NK-92 (cell line): ENCODE results near the gene IMMP2L.
"Not testable (repeated sequence)": the region's sequence is repeated elsewhere in the genome, so short reads cannot be mapped to it uniquely, and the experiment has no call there.

Experiments
- DNase-seq: peaks from one replicate; lab custom pipeline; 2025; ENCODE audit not compliant: unreplicated experiment; lab: John Stamatoyannopoulos, UW

IMMP2L gene

GRCh38 chr7:111270794-111271193 is 291.5 kb downstream of the IMMP2L start:
- not testable (repeated sequence) for DNase-seq

DNA sequence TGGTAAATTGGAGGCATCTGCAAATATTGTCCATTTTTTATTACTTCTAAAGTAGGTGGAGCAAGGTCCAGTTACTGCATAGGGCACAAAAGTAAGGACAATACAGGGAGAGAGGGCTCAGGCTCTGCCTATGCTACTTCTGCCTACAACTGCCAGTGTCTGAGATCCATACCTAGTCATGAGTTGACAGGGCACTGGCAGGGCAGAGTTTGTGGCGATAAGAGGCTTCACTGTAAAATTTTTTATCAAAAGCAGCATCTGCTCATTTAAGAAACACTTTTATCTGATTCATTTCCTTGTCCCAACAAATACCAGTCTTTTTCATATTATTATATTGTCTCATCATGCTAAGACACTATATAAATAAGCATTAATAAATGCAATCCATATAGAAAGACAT is 293.4 kb downstream of the IMMP2L start:
- DNase-seq = no peak

DNA sequence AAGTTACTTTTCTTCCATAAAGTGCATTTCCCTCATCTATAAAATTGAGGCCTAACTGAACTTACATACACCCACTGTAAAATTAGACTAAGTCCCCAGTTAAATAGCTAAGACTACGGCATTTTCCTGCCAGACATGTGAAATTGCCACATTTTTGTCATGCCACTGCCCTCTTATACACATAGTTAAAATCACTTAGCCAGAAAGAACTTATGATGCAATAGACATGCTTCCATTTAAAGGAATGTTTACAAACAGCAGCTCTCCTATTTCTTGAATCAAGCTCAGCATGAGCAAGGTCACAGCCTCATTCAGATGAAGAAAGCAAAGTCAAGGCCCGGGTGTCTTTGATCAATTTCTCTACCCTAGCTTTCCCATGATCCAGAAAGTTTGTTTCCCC is 295.7 kb downstream of the IMMP2L start:
- DNase-seq = no peak

DNA sequence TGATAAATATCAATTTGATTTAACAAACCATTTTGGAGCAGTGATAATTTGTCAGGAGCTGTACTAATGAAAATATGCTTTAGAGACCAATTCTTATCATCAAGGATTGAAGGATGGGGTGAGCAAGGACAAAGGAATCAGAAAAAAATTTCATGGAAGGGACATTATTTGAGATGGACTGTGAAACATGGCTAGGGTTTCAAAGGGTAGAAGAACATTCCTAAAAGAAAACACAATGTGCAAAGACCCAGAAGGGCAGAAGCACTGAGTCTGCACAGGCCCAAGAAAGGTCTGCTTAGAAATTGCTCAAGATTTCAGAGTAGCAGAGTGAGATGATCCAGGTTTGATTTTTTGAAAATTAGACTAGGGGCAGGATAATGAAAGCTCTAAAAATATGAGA is 296.9 kb downstream of the IMMP2L start:
- no peak for DNase-seq

- no peak for DNase-seq
Measured at GRCh38 chr7:111264981-111265380, 297.3 kb downstream of the IMMP2L start.

- DNase-seq = no peak
Measured at GRCh38 chr7:111264111-111264868, 298.0 kb downstream of the IMMP2L start.

- DNase-seq = no peak
Measured at GRCh38 chr7:111262293-111263116, 299.8 kb downstream of the IMMP2L start.

DNA sequence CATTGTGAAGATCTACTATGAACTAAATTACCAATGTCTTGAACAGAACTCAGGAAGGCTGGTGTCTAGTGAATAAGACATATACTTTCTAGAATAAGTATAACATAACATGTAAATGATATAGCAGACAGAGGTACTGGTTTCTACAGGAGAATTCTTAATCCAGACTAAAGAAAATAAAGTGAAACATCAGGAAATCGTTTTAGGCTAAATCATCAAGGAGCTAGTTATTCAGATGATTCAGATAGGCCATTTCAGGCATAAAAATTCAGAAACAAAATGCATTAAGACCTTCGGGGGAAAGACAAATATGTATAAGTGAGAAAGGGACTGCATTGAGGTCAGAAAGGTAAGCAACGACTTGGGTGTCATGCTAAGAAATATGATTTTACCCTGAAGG is 300.8 kb downstream of the IMMP2L start:
- no peak for DNase-seq

- DNase-seq = no peak
Measured at GRCh38 chr7:111259991-111260390, 302.3 kb downstream of the IMMP2L start.

DNA sequence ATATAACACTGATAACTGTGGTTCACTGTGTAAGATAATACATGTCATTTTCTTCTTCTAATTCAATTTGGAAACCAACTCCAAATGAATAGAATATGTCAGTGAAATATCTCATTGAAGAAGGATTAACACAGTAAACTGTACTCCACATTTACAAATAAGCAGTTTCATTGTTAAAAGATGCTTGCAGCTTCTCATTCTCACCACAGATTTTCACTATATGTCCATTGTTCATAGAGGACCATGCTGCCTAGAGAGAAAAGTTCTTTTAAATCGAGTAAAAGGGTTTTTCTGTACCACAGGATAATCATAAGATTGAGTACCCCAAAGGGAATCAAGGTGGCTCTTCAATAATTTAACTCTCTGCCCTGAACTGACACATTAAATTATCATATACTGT is 305.9 kb downstream of the IMMP2L start:
- DNase-seq = no peak

DNA sequence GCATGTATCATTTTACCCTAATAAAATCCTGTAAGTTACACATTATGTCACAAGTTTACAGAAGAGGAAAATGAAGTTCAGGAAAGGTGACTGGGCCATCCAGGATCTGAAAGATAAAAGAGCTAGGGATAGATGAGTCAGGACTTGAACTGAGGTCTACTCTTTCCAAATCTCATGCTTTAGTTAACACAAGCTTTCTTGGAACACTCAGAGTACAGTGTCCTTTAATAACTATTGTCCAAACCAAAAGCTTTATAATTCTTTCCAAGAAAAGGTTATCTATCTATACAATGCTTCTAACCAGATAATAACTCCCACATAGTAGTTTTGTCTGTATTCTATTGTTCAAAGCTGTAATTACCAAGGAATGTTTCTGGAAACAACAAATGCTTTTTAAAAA is 306.7 kb downstream of the IMMP2L start:
- no peak for DNase-seq

GRCh38 chr7:111251365-111251764 is 310.9 kb downstream of the IMMP2L start:
- DNase-seq = not testable (repeated sequence)

DNA sequence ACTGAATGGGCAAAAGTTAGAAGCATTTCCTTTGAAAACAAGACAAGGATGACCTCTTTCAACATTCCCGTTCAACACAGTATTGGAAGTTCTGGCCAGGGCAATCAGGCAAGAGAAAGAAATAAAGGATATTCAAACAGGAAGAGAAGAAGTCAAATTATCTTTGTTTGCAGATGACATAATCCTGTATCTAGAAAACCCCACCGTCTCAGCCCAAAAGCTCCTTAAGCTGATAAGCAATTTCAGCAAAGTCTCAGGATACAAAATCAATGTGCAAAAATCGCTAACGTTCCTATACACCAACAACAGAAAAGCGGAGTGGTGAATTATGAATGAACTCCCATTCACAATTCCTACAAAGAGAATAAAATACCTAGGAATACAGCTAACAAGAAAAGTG is 312.5 kb downstream of the IMMP2L start:
- not testable (repeated sequence) for DNase-seq

DNA sequence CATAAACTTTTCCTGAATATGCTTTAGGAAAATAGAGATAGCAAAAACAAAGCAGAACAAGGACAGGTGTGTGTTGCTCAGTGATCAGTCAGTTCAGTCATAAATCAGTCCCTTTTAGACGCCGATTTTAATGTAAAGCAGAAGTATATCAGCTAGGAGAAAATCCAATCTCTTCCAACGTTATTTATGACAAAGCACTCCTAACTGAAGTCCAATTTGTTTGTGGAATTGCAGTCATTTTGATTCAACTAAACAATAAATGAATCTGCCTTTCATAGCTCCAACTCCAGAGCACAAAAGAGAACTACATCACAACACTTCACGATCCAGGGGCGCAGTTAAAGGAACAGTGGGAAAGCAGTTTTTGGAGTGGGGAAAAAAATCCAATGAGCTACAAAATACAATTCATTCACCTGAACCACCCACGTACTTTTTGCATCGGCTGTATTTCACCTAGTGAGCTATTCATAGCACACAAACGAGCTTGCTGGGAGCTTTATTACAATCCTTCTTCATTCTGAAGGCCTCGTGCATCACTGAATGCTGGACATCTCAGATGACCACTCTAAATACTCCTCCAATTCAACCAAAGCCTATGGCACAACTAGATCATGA is 320.0 kb downstream of the IMMP2L start:
- DNase-seq = no peak

- no peak for DNase-seq
Measured at GRCh38 chr7:111240371-111240770, 321.9 kb downstream of the IMMP2L start.

GRCh38 chr7:111239437-111239836 is 322.9 kb downstream of the IMMP2L start:
- DNase-seq = no peak

GRCh38 chr7:111238886-111239285 is 323.4 kb downstream of the IMMP2L start:
- DNase-seq = no peak

DNA sequence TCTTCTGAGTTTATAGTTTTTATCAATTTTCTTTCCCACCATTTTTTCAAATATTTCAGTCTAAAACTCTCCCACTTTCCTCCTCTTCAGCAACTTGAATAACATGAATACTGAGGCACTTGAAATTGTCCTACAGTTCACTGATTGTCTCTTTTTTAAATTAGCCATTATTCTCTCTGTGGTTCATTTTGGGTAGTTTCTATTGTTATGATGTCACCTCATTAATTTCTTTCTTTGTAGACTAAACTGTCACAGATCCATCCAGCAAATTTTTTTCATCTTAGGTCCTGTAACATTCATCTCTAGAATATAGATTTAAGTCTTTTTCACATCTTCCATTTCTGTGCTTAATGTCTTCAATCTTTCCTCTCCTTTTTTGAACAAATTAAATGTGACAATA is 326.6 kb downstream of the IMMP2L start:
- DNase-seq = no peak

DNA sequence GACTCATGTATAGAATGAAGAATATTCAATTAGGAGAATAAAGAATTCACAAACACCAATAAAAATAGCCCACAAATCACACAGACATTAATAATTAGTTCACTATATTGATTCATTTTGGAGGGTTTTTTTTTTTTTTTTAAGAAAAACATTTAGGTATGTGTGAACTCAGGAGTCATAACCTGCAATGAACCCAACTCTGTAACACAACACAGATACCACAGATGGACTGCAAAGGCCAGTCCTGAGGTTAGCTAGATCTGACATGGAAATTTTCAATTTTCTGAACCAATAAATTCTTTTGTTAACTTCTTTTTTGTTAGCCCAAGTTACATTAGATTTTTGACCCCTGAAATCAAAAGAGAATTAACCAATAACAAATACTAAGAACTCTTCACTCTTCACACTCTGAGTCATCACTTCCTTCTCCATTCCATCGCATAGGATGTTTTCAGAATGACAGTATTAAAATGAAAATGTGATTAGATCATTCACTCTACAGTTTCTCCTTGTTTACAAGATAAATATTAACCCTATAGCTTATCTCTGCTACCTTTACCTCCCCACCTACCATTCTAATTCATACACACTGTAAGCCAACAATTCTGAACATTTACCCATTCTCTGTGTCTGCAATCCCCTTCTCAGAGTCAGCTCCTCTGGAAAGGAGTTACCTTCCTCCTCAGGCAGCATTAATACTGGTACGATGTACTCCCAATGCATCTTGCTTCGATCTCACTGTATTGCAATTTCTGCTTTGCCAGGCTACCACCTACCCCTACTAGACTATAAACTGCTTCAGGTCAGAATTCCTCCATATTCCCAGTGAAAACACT is 329.8 kb downstream of the IMMP2L start:
- no peak for DNase-seq

GRCh38 chr7:111229916-111230315 is 332.4 kb downstream of the IMMP2L start:
- DNase-seq = no peak

- DNase-seq = no peak
Measured at GRCh38 chr7:111229181-111229740, 333.0 kb downstream of the IMMP2L start.
